ENCODE measurements around the gene ADGRA3.
"Not testable (repeated sequence)": the region's sequence is repeated elsewhere in the genome, so short reads cannot be mapped to it uniquely, and the experiment has no call there.

ADGRA3 gene

GRCh38 chr4:22478426-22478825, 37.4 kb downstream of the ADGRA3 start:
- TF ChIP-seq CTCF (IDR thresholded peaks at IDR 0.05; ENCODE audit: low read depth, low read length): no peak
- no peak for DNase-seq (ENCODE audit: extremely low read depth, low read depth)

GRCh38 chr4:22477813-22478182, 38.1 kb downstream of the ADGRA3 start:
- no peak for DNase-seq (ENCODE audit: extremely low read depth, low read depth)
- TF ChIP-seq CTCF (IDR thresholded peaks at IDR 0.05; ENCODE audit: low read depth, low read length): no peak

- TF ChIP-seq CTCF (IDR thresholded peaks at IDR 0.05; ENCODE audit: low read depth, low read length): no peak
- no peak for DNase-seq (ENCODE audit: extremely low read depth, low read depth)
Measured at GRCh38 chr4:22477136-22477812, 38.6 kb downstream of the ADGRA3 start.

GRCh38 chr4:22476011-22476410, 39.9 kb downstream of the ADGRA3 start:
- TF ChIP-seq CTCF (IDR thresholded peaks at IDR 0.05; ENCODE audit: low read depth, low read length): no peak
- no peak for DNase-seq (ENCODE audit: extremely low read depth, low read depth)

DNA sequence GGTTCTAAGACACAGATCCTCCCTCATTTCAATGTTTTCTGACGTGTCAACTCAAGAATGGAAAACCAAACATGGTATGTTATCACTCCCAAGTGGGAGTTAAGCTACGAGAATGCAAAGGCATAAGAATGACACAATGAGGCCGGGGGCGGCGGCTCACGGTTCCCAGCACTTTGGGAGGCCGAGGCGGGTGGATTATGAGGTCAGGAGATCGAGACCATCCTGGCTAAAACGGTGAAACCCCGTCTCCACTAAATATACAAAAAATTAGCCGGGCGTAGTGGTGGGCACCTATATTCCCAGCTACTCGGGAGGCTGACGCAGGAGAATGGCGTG, 40.6 kb downstream of the ADGRA3 start:
- DNase-seq (ENCODE audit: extremely low read depth, low read depth): not testable (repeated sequence)

DNA sequence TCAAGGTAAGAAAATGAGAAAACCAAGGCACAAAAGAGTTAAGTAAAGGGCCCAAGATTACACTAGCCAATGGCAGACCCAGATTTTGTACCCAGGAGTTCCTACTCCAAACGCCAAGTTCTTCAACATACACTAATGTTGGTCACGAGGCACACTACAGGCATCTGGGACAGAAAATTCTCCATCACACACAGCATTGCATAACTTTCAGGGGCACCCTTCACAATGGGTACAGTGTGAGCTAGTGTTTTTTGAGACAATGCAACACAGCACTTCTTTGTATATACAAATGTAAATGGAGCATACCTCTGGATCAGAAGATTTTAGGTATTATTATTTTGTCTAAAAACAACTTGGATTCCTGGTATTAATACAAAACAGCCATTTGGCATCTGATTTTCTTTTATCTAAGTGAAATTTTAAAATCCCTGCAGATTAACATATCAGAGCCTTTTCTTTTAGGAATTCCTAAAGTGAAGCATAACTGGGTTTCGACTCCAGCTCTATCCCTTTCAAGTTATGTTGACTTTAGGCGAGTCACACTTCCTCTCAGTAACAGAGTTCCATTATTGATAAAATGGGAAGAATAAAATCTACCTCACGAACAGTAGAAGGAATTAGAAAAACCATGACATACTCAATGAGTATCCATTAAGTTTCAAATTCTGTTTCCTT, 41.1 kb downstream of the ADGRA3 start:
- TF ChIP-seq CTCF (IDR thresholded peaks at IDR 0.05; ENCODE audit: low read depth, low read length): no peak
- no peak for DNase-seq (ENCODE audit: extremely low read depth, low read depth)

DNA sequence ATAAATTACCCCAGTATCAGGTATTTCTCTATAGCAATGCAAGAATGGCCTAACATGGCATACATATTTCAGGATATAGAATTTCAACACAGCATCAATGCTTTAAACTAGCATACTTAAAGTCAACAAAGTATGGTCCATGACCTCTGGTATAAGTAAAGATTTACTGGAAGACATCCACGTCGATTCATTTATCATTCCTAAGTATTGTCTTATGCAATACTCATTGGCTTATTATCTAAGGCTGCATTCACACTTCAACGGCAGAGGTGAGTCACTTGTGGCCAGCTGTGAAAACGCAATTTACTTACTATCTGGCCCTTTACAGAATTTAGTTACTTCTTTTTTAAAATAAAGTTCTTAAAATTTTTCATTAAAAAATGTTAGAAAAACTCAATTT, 42.6 kb downstream of the ADGRA3 start:
- no peak for DNase-seq (ENCODE audit: extremely low read depth, low read depth)
- TF ChIP-seq CTCF (IDR thresholded peaks at IDR 0.05; ENCODE audit: low read depth, low read length): no peak

GRCh38 chr4:22471999-22472461, 43.8 kb downstream of the ADGRA3 start:
- no peak for DNase-seq (ENCODE audit: extremely low read depth, low read depth)
- no peak for TF ChIP-seq CTCF (IDR thresholded peaks at IDR 0.05; ENCODE audit: low read depth, low read length)
